Upper lobe of right lung (tissue), 1 donor: ENCODE data around the gene NOS3. TPM values are rescaled to one million over a fixed set of nuclear protein-coding genes. Genes with fewer than 3 reads are reported as not detected.
A peak's percentile ranks its signal among the peaks of the same experiment; 100 is the strongest.

Experiments
- ATAC-seq: fragments of 200-7000 bp; cut with Tn5 transposase; one replicate; pipeline ENCODE4 v1.9.1; 2020; ENCODE audit warnings: mild to moderate bottlenecking, moderate library complexity
- DNase-seq: peaks from one replicate; pipeline ENCODE4 v3.0.0-alpha.2; 2020
- H3K27ac ChIP-seq: fragments of 200-600 bp; one replicate; pipeline ENCODE4 v1.8.0; 2022
- H3K27me3 ChIP-seq: fragments of 200-600 bp; one replicate; pipeline ENCODE4 v1.8.0; 2022; ENCODE audit warnings: mild to moderate bottlenecking
- H3K36me3 ChIP-seq: fragments of 200-600 bp; one replicate; pipeline ENCODE4 v1.8.0; 2022
- H3K4me1 ChIP-seq: fragments of 200-600 bp; one replicate; pipeline ENCODE4 v1.8.0; 2022
- H3K4me3 ChIP-seq: fragments of 200-600 bp; one replicate; pipeline ENCODE4 v1.8.0; 2022; ENCODE audit warnings: mild to moderate bottlenecking
- H3K9me3 ChIP-seq: fragments of 200-600 bp; one replicate; pipeline ENCODE4 v1.8.0; 2022
- intact Hi-C: fragments of 100-400 bp; cut with DNase I; formaldehyde crosslinking; loops from one replicate; pipeline ENCODE4 v1.11.0; 2022
- long read RNA-seq: library from polyadenylated mRNA; unstranded; transcript quantifications from one replicate; pipeline ENCODE4 v2.0.0, GENCODE V29; 2021
- total RNA-seq: library from RNA; stranded (reverse); fragmentation: NEBNext Ultra II Directional; extraction: Animal tissue kit (Norgen Biotek cat#: 25700); gene quantifications from one replicate; pipeline ENCODE4 v1.2.1, GENCODE V29; 2021
- TF ChIP-seq, protein P1 (sequence below): fragments of 200-600 bp; IDR thresholded peaks from one replicate; pipeline ENCODE4 v1.8.0; 2022; ENCODE audit warnings: antibody characterized with exemption
- donor health status: DM: no; HTN: yes; CAD: no; lungs with severe emphysema.

NOS3 gene
- total RNA-seq, result 42.9 TPM
- long read RNA-seq, partial matches to known transcripts, result 99 of 119 reads
- long read RNA-seq, other reads (novel, unspliced or antisense), result 17 of 119 reads

- peaks cover 36% of the 10 kb centered on the region for H3K4me1 ChIP-seq
- no peak within 1 kb of the TSS for H3K4me3 ChIP-seq
- H3K36me3 ChIP-seq, result no peaks in the 10 kb centered on the region
- H3K9me3 ChIP-seq, result no peaks in the 10 kb centered on the region
- intact Hi-C loops, result no loop called here
- no peak for DNase-seq
- no peak for ATAC-seq
- TF ChIP-seq, protein P1, sequence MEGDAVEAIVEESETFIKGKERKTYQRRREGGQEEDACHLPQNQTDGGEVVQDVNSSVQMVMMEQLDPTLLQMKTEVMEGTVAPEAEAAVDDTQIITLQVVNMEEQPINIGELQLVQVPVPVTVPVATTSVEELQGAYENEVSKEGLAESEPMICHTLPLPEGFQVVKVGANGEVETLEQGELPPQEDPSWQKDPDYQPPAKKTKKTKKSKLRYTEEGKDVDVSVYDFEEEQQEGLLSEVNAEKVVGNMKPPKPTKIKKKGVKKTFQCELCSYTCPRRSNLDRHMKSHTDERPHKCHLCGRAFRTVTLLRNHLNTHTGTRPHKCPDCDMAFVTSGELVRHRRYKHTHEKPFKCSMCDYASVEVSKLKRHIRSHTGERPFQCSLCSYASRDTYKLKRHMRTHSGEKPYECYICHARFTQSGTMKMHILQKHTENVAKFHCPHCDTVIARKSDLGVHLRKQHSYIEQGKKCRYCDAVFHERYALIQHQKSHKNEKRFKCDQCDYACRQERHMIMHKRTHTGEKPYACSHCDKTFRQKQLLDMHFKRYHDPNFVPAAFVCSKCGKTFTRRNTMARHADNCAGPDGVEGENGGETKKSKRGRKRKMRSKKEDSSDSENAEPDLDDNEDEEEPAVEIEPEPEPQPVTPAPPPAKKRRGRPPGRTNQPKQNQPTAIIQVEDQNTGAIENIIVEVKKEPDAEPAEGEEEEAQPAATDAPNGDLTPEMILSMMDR, result no peak
- no peak within 1 kb of the TSS for H3K27ac ChIP-seq
- no peaks in the 10 kb centered on the region for H3K27me3 ChIP-seq
Observed at GRCh38 chr7:150990416-150991186, at the start of gene NOS3. Gene NOS3 (plus strand): TSS chr7:150991017. CDS start chr7:150993804, 2,787 bp downstream.

GRCh38 chr7:150941351-150942000 is 49.3 kb upstream of the NOS3 start:
- Histone ChIP-seq H3K9me3 (no peaks in the 10 kb centered on the region), H3K4me3 (no peak overlapping the region), H3K27ac (no peak overlapping the region), H3K36me3 (no peaks in the 10 kb centered on the region), H3K27me3 (peaks cover 3% of the 10 kb centered on the region), H3K4me1 (no peaks in the 10 kb centered on the region)
- intact Hi-C loops, result no loop called here
- DNase-seq (peak; percentile 53), ATAC-seq (no peak)
- TF ChIP-seq, protein P1, result no peak

DNA sequence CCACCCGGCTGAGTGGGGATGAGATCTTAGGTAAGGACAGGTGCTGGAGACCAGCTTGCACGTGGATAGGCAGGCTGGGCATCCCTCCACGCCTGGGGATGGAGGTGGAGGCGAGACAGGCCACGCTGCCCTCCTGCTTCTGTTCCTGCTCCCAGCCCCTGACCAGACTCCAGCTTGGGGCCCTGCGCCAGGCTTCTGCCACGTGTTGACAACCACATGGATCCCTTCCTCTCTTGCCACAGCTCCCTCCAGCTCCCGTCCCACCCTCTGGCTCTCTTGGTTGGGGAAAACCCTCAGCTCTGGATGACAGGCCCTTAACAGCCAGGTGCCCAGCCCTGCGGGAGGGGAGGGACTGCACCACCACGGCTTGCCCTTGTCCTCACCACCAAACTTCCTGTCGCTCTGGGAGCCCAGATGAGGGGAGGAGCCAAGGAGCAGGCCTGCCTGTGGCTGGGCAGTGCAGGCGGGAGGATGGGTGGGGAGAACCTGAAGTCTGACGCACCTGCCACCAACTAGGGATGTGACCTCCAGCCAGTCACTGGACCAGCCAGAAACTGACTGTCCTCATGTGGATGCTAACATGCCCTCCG is 48.7 kb upstream of the NOS3 start:
- Histone ChIP-seq H3K36me3 (no peaks in the 10 kb centered on the region), H3K4me3 (no peak overlapping the region), H3K27me3 (peaks cover 3% of the 10 kb centered on the region), H3K9me3 (no peaks in the 10 kb centered on the region), H3K4me1 (no peaks in the 10 kb centered on the region), H3K27ac (no peak overlapping the region)
- ATAC-seq (peak; percentile 51), DNase-seq (peak; percentile 64)
- intact Hi-C loops, result no loop called here
- TF ChIP-seq, protein P1, result no peak

DNA sequence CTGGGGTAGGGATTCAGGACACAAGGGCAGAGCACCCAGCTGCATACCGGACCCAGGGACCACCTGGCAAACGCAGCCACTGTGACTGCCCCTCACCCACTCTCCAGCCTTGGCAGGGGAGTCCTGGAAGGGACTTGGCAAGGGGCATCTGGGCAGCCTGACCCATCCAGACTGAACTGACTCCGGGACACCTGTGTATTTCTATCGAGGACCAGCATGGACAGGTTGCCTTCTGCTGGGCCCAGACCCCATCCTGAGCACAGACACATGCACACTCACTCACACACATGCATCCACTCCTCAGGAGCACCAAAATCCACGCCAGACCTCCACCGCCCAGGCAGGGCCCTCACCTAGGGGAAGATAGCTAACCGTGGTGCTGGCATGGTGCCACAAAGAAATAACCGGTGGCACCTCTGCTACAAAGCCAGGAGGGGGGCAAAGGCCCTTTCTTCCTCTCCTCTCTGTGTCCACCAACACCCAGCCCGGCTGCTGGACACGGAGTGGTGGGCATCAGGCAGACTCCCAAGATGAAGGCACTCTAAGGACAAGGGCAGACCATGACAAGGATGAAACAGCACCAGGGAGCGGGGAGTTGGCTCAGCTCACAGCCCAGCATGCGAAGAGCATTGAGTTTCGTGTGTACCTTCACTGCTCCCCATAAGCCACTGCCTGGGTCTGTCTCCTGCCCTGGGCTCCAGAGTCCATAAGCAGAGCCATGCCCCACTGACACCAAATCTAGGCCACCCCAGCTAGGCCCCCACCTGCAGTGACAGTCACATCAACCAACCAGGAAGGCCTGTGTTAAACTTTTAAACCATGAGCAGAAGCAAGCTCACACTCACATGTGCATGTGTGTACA is 48.0 kb upstream of the NOS3 start:
- Histone ChIP-seq H3K9me3 (no peaks in the 10 kb centered on the region), H3K4me1 (no peaks in the 10 kb centered on the region), H3K36me3 (no peaks in the 10 kb centered on the region), H3K4me3 (no peak overlapping the region), H3K27ac (no peak overlapping the region), H3K27me3 (peaks cover 9% of the 10 kb centered on the region)
- peak; percentile 58 for DNase-seq
- ATAC-seq, result no peak
- TF ChIP-seq, protein P1, result no peak
- intact Hi-C loops, result no loop called here

- no peaks in the 10 kb centered on the region for H3K9me3 ChIP-seq
- no peak overlapping the region for H3K4me3 ChIP-seq
- H3K4me1 ChIP-seq, result no peaks in the 10 kb centered on the region
- no peaks in the 10 kb centered on the region for H3K36me3 ChIP-seq
- ATAC-seq (no peak), DNase-seq (peak; percentile 45)
- intact Hi-C loops, result no loop called here
- TF ChIP-seq, protein P1, result no peak
- H3K27ac ChIP-seq, result no peak overlapping the region
- H3K27me3 ChIP-seq, result peaks cover 9% of the 10 kb centered on the region
Observed at GRCh38 chr7:150943453-150943814, 47.4 kb upstream of the NOS3 start.
